GM23338 (cell line): ENCODE results near the gene COL6A3. TPM values are rescaled to one million over a fixed set of nuclear protein-coding genes. Genes with fewer than 3 reads are reported as not detected.

Experiments used
- ATAC-seq: fragments of 200-7000 bp; cut with Tn5 transposase; 3 replicates; pipeline ENCODE4 v1.9.1; 2020
- DNase-seq: peaks from one replicate; pipeline ENCODE4 v3.0.0-alpha.2; 2015; ENCODE audit warnings: low spot score
- H2AFZ ChIP-seq: fragments of 200-600 bp; sonication (generic); 2 replicates; pipeline ENCODE4 v1.8.0; 2016; ENCODE audit warnings: antibody characterized with exemption, mild to moderate bottlenecking, moderate library complexity
- H3F3A ChIP-seq: fragments of 200-600 bp; sonication (generic); replicated peaks from 2 replicates; pipeline ENCODE4 v1.8.0; 2017; ENCODE audit warnings: antibody characterized with exemption, mixed run types, low read depth
- H3K27ac ChIP-seq: fragments of 200-600 bp; sonication (generic); 2 replicates; pipeline ENCODE4 v1.6.1; 2016; ENCODE audit warnings: low read depth
- H3K27me3 ChIP-seq: fragments of 200-600 bp; sonication (generic); 2 replicates; pipeline ENCODE4 v1.8.0; 2016; ENCODE audit warnings: mild to moderate bottlenecking, mixed run types, moderate library complexity; ENCODE audit not compliant: insufficient read depth
- H3K36me3 ChIP-seq: fragments of 200-600 bp; sonication (generic); 2 replicates; pipeline ENCODE4 v1.8.0; 2016; ENCODE audit warnings: mild to moderate bottlenecking; ENCODE audit not compliant: insufficient read depth
- H3K4me1 ChIP-seq: fragments of 200-600 bp; sonication (generic); 2 replicates; pipeline ENCODE4 v1.8.0; 2016; ENCODE audit warnings: mild to moderate bottlenecking, moderate library complexity; ENCODE audit not compliant: insufficient read depth
- H3K4me2 ChIP-seq: fragments of 200-600 bp; sonication (generic); 2 replicates; pipeline ENCODE4 v1.7.1; 2017; ENCODE audit warnings: mixed run types
- H3K4me3 ChIP-seq: fragments of 200-600 bp; sonication (generic); 2 replicates; pipeline ENCODE4 v1.6.1; 2016; ENCODE audit warnings: mixed run types
- H3K79me2 ChIP-seq: fragments of 200-600 bp; sonication (generic); replicated peaks from 2 replicates; pipeline ENCODE4 v1.8.0; 2017; ENCODE audit warnings: mild to moderate bottlenecking; ENCODE audit not compliant: insufficient read depth
- H3K9me2 ChIP-seq: fragments of 200-600 bp; sonication (generic); 2 replicates; pipeline ENCODE4 v1.8.0; 2017; ENCODE audit not compliant: insufficient read depth
- H4K20me1 ChIP-seq: fragments of 200-600 bp; sonication (generic); replicated peaks from 2 replicates; pipeline ENCODE4 v1.8.0; 2017; ENCODE audit warnings: mild to moderate bottlenecking; ENCODE audit not compliant: insufficient read depth
- H3K27ac Mint-ChIP-seq: 2 replicates; pipeline ENCODE4 v1.8.0; 2020; ENCODE audit warnings: inconsistent platforms, mild to moderate bottlenecking, moderate library complexity, mixed read lengths
- H3K27me3 Mint-ChIP-seq: 3 replicates; pipeline ENCODE4 v1.8.0; 2022; ENCODE audit warnings: low read depth, mild to moderate bottlenecking, moderate library complexity, mixed read lengths, inconsistent platforms; ENCODE audit not compliant: insufficient read depth, poor library complexity
- H3K36me3 Mint-ChIP-seq: 3 replicates; pipeline ENCODE4 v1.8.0; 2021; ENCODE audit warnings: low read depth, mild to moderate bottlenecking, inconsistent platforms, moderate library complexity, mixed read lengths
- H3K4me1 Mint-ChIP-seq: 3 replicates; pipeline ENCODE4 v1.8.0; 2020; ENCODE audit warnings: mild to moderate bottlenecking, inconsistent platforms, mixed read lengths
- H3K4me3 Mint-ChIP-seq: 3 replicates; pipeline ENCODE4 v1.8.0; 2021; ENCODE audit warnings: moderate library complexity, mild to moderate bottlenecking, inconsistent platforms, mixed read lengths
- H3K9me3 Mint-ChIP-seq: 3 replicates; pipeline ENCODE4 v1.8.0; 2020; ENCODE audit warnings: moderate library complexity, mild to moderate bottlenecking, inconsistent platforms, mixed read lengths
- CREB1 ChIP-seq: fragments of 250-450 bp; sonication (Bioruptor Pico); IDR thresholded peaks from 2 replicates; pipeline ENCODE4 v1.5.0; 2020; ENCODE audit warnings: low read depth, mild to moderate bottlenecking, moderate library complexity
- CTCF ChIP-seq, 2 experiments: fragments of 200-600 bp in 1 of 2; sonication (generic) in 1 of 2; conservative IDR thresholded peaks; 2 replicates each; pipeline versions ENCODE4 v1.5.1 to v1.6.1; 2016 to 2017; ENCODE audit warnings: antibody characterized with exemption in 2 of 2, low read depth in 2 of 2, mild to moderate bottlenecking in 2 of 2, moderate library complexity in 1 of 2
- ETS1 ChIP-seq: IDR thresholded peaks from 2 replicates; pipeline ENCODE4 v1.6.1; 2016; ENCODE audit warnings: antibody characterized with exemption
- EZH2phosphoT487 ChIP-seq: fragments of 200-600 bp; sonication (generic); IDR thresholded peaks from one replicate; pipeline ENCODE4 v1.8.1; 2018; ENCODE audit warnings: antibody characterized with exemption; ENCODE audit not compliant: unreplicated experiment
- POLR2AphosphoS5 ChIP-seq: IDR thresholded peaks from 2 replicates; pipeline ENCODE4 v1.6.1; 2016; ENCODE audit warnings: antibody characterized with exemption, low read depth
- REST ChIP-seq: IDR thresholded peaks from one replicate; pipeline ENCODE4 v1.6.1; 2018; ENCODE audit warnings: antibody characterized with exemption; ENCODE audit not compliant: unreplicated experiment
- ZNF114 ChIP-seq: fragments of 250-450 bp; sonication (Bioruptor Pico); IDR thresholded peaks from 2 replicates; pipeline ENCODE4 v1.5.0; 2020; ENCODE audit warnings: mild to moderate bottlenecking, moderate library complexity
- ZNF331 ChIP-seq: fragments of 250-450 bp; sonication (Bioruptor Pico); IDR thresholded peaks from 2 replicates; pipeline ENCODE4 v1.5.0; 2020; ENCODE audit warnings: low read depth, mild to moderate bottlenecking, moderate library complexity
- polyA plus RNA-seq: library from polyadenylated mRNA; unstranded; fragments of >200 nt; fragmentation: Nextera tagmentation; extraction: Ambion mirVana; gene quantifications from 2 replicates; pipeline ENCODE4 v1.2.1, GENCODE V29; 2016
- total RNA-seq: library from RNA; depleted of rRNA; stranded (reverse); fragments of >200 nt; shearing (Covaris generic); gene quantifications from 2 replicates; pipeline ENCODE4 v1.2.3, GENCODE V29; 2014

The COL6A3 gene
- total and polyA plus RNA-seq, 2 experiments from 2014 or later: 1.2 to 7.3 TPM

- TF ChIP-seq REST (no peak), ZNF331 (CRISPR knock-in tag) (no peak), CREB1 (CRISPR knock-in tag) (no peak), ETS1 (no peak), CTCF (conservative IDR thresholded peaks at IDR 0.05; ENCODE audit: low read depth in 2 of 2) (no peak), POLR2AphosphoS5 (no peak)
These were observed 92.2 kb downstream of the COL6A3 start (continued) for GRCh38 chr2:237321746-237322145.

GRCh38 chr2:237320801-237321560, 93.0 kb downstream of the COL6A3 start:
- no peaks in the 10 kb centered on the region for H3K4me1 ChIP-seq
- DNase-seq: no peak
- no peak for ATAC-seq
- H3K4me1 Mint-ChIP-seq: no peaks in the 10 kb centered on the region; the same call in 2 of the 3 replicates
- no peaks in the 10 kb centered on the region for H3K9me3 Mint-ChIP-seq
- H3K9me2 ChIP-seq: peaks cover 7% of the 10 kb centered on the region
- H3K79me2 ChIP-seq: no peaks in the 10 kb centered on the region
- H2AFZ ChIP-seq: no peak overlapping the region
- no peak overlapping the region for H3K27ac Mint-ChIP-seq
- H3K4me3 ChIP-seq: no peak overlapping the region
- H3K27ac ChIP-seq: no peak overlapping the region
- H3F3A ChIP-seq: no peaks in the 10 kb centered on the region
- H3K36me3 Mint-ChIP-seq: no peaks in the 10 kb centered on the region
- no peak overlapping the region for H3K4me2 ChIP-seq
- H3K4me3 Mint-ChIP-seq: no peak overlapping the region
- H3K27me3 Mint-ChIP-seq: peaks cover 5% of the 10 kb centered on the region
- no peaks in the 10 kb centered on the region for H3K36me3 ChIP-seq
- H4K20me1 ChIP-seq: no peaks in the 10 kb centered on the region
- no peaks in the 10 kb centered on the region for H3K27me3 ChIP-seq
- TF ChIP-seq POLR2AphosphoS5 (no peak), ZNF114 (CRISPR knock-in tag) (no peak), EZH2phosphoT487 (no peak), CREB1 (CRISPR knock-in tag) (no peak), ZNF331 (CRISPR knock-in tag) (no peak), CTCF (conservative IDR thresholded peaks at IDR 0.05; ENCODE audit: low read depth in 2 of 2) (no peak)
